ENCODE measurements around the gene S100A11. TPM values are rescaled to one million over a fixed set of nuclear protein-coding genes. Genes with fewer than 3 reads are reported as not detected.
A peak's percentile ranks its signal among the peaks of the same experiment; 100 is the strongest.

S100A11 gene
- total RNA-seq, 1 experiment from 2014 or later = 302 TPM

DNA sequence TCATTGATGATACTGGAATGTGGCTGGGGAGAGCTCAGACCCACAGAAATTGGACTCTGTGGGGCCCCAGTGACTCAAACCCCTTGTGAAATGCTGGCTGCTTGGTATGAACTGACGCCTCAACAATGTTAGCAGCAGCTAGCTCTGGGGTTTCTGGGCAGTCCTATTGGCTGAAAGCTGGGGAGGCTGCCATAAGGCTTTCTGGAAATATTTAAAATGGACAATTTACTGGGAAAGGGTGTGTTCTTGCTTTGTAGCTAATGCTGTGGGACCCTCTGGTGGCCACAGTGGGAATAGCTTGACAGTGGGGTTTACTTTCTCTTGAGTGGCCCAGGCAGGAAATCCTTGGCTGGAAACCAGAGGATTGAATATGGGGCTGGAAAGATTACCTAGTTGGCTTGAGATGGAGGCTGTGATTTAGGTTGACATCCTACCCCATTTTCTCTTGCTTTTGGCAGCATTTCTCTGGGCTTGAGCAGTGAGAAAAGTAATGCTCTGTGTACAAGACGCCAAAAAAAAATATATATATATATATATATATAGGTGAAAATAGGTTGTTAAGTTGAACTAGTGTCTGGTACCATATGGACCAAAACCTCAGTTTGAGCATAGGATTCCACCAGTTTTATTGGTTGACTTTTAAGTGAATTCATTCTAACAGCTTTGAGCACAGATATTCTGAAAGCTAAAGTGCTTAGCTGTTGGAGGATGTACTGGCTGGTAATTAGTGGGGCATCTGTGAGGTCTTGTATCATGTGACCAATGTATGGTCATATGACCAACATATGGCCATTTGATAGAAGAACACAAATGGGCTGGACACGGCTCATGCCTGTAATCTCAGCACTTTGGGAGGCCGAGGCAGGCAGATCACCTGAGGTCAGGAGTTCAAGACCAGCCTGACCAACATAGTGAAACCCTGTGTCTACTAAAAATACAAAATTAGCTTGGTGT lies 34.9 kb downstream of the S100A11 start:
- H3K9me3 Mint-ChIP-seq = no peaks in the 10 kb centered on the region

More for the DNA sequence above, 34.9 kb downstream of the S100A11 start:
- no peak overlapping the region for H3K9ac ChIP-seq (ENCODE audit: extremely low read depth, insufficient read length, low read length)
- H3K79me1 ChIP-seq (ENCODE audit: insufficient read depth, low read depth, low read length, poor library complexity, severe bottlenecking) = no peaks in the 10 kb centered on the region
- peaks cover 7% of the 10 kb centered on the region for H3K27me3 Mint-ChIP-seq (ENCODE audit: low read depth)
- no peak overlapping the region for H4K91ac ChIP-seq (ENCODE audit: insufficient read length, low read depth, low read length)
- no peaks in the 10 kb centered on the region for H3K9me3 ChIP-seq (ENCODE audit: control insufficient read depth, low read depth, low read length)
- H2BK120ac ChIP-seq (ENCODE audit: low read depth, low read length, poor library complexity, severe bottlenecking) = no peak overlapping the region
- H2BK12ac ChIP-seq (ENCODE audit: insufficient read length, low read depth, low read length) = no peak overlapping the region
- H3K56ac ChIP-seq (ENCODE audit: insufficient read length, low read depth, low read length) = no peak overlapping the region
- H2BK15ac ChIP-seq (ENCODE audit: low read depth, low read length) = no peak overlapping the region
- H3K23ac ChIP-seq (ENCODE audit: insufficient read length, low read depth, low read length) = no peak overlapping the region
- no peak overlapping the region for H4K5ac ChIP-seq (ENCODE audit: insufficient read length, low read depth, low read length)
- no peak overlapping the region for H3T11ph ChIP-seq (ENCODE audit: low read length)
- TF ChIP-seq, protein P1, sequence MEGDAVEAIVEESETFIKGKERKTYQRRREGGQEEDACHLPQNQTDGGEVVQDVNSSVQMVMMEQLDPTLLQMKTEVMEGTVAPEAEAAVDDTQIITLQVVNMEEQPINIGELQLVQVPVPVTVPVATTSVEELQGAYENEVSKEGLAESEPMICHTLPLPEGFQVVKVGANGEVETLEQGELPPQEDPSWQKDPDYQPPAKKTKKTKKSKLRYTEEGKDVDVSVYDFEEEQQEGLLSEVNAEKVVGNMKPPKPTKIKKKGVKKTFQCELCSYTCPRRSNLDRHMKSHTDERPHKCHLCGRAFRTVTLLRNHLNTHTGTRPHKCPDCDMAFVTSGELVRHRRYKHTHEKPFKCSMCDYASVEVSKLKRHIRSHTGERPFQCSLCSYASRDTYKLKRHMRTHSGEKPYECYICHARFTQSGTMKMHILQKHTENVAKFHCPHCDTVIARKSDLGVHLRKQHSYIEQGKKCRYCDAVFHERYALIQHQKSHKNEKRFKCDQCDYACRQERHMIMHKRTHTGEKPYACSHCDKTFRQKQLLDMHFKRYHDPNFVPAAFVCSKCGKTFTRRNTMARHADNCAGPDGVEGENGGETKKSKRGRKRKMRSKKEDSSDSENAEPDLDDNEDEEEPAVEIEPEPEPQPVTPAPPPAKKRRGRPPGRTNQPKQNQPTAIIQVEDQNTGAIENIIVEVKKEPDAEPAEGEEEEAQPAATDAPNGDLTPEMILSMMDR (conservative IDR thresholded peaks at IDR 0.05) = peak; percentile 91
- no peaks in the 10 kb centered on the region for H3K23me2 ChIP-seq (ENCODE audit: insufficient read length, low read depth, low read length, poor library complexity, severe bottlenecking)
- H3K4me1 Mint-ChIP-seq = peaks cover 5 to 12% of the 10 kb centered on the region in 2 experiments; a peak in 3 of 4 replicates
- H3K4me2 ChIP-seq (ENCODE audit: insufficient read depth, insufficient read length, low read length) = no peak overlapping the region
- H3K36me3 Mint-ChIP-seq (ENCODE audit: insufficient read depth in 1 of 3, low read depth in 3 of 3) = no peaks in the 10 kb centered on the region
- H3K27me3 ChIP-seq (ENCODE audit: insufficient read depth, low read length) = no peaks in the 10 kb centered on the region
- no peak overlapping the region for H3K4me3 Mint-ChIP-seq
- no peak overlapping the region for H4K8ac ChIP-seq (replicated peaks; ENCODE audit: insufficient read length, low read depth, low read length)
- H3K14ac ChIP-seq (ENCODE audit: insufficient read depth, low read length) = no peak overlapping the region
- DNase-seq = peak; percentile 77
- H2BK5ac ChIP-seq (ENCODE audit: insufficient read length, low read length) = no peak overlapping the region
- no peaks in the 10 kb centered on the region for H3K79me2 ChIP-seq (ENCODE audit: insufficient read depth, low read length)
- H4K20me1 ChIP-seq (ENCODE audit: control insufficient read depth, insufficient read depth, insufficient read length) = no peaks in the 10 kb centered on the region
- H3K18ac ChIP-seq (ENCODE audit: insufficient read length, low read depth, low read length) = no peak overlapping the region
- no peak overlapping the region for H2BK20ac ChIP-seq (ENCODE audit: low read depth, low read length, poor library complexity, severe bottlenecking)
- peak overlapping the region in 1 of 3 experiments; percentile 46; a peak in 2 of 7 replicates for H3K27ac Mint-ChIP-seq
- no peaks in the 10 kb centered on the region; the same call in 1 of the 2 replicates for H3K4me1 ChIP-seq (ENCODE audit: insufficient read depth, low read length)
- no CpG with 5 or more reads among the region's 4 CpGs for WGBS (ENCODE audit: extremely low coverage, insufficient read length, low lambda C conversion rate)
- no peak overlapping the region for H2AFZ ChIP-seq (ENCODE audit: low read length)
- no peak overlapping the region for H3K4ac ChIP-seq (ENCODE audit: low read depth, low read length)
- H2AK5ac ChIP-seq (ENCODE audit: insufficient read length, low read length) = no peak overlapping the region
- no peak overlapping the region for H3K27ac ChIP-seq (ENCODE audit: insufficient read length, low read depth, low read length)
